ENCODE measurements around the gene IFITM5.
A peak's percentile ranks its signal among the peaks of the same experiment; 100 is the strongest.
"Not testable (repeated sequence)": the region's sequence is repeated elsewhere in the genome, so short reads cannot be mapped to it uniquely, and the experiment has no call there.

The IFITM5 gene

GRCh38 chr11:291281-292210 lies 7.8 kb downstream of the IFITM5 start:
- H3K4me1 ChIP-seq (ENCODE audit: control insufficient read depth, insufficient read depth, low read length) = peaks cover 13% of the 10 kb centered on the region
- peaks cover 37% of the 10 kb centered on the region for H3K36me3 ChIP-seq (ENCODE audit: control insufficient read depth, insufficient read depth, low read length)
- H3K27me3 ChIP-seq (ENCODE audit: control insufficient read depth, insufficient read depth, low read length) = peaks cover 19% of the 10 kb centered on the region
- no peak overlapping the region for H3K27ac ChIP-seq (ENCODE audit: low read depth, low read length)
- no peak overlapping the region for H3K9ac ChIP-seq (ENCODE audit: low read depth, low read length)
- no peaks in the 10 kb centered on the region for H3K9me3 ChIP-seq (ENCODE audit: control insufficient read depth, insufficient read depth, low read length)
- H3K4me3 ChIP-seq (ENCODE audit: low read depth, low read length) = no peak overlapping the region

- H3K36me3 ChIP-seq (ENCODE audit: control insufficient read depth, insufficient read depth, low read length) = peaks cover 37% of the 10 kb centered on the region
- no peak overlapping the region for H3K27ac ChIP-seq (ENCODE audit: low read depth, low read length)
- no peaks in the 10 kb centered on the region for H3K9me3 ChIP-seq (ENCODE audit: control insufficient read depth, insufficient read depth, low read length)
- H3K4me1 ChIP-seq (ENCODE audit: control insufficient read depth, insufficient read depth, low read length) = peaks cover 13% of the 10 kb centered on the region
- H3K4me3 ChIP-seq (ENCODE audit: low read depth, low read length) = no peak overlapping the region
- no peak overlapping the region for H3K9ac ChIP-seq (ENCODE audit: low read depth, low read length)
- H3K27me3 ChIP-seq (ENCODE audit: control insufficient read depth, insufficient read depth, low read length) = peaks cover 25% of the 10 kb centered on the region
Measured at GRCh38 chr11:290621-291231, 8.6 kb downstream of the IFITM5 start.

GRCh38 chr11:289712-290620 lies 9.4 kb downstream of the IFITM5 start:
- Histone ChIP-seq H3K4me3 (ENCODE audit: low read depth, low read length) (peak overlapping the region; percentile 37; the same call in 1 of the 2 replicates), H3K9me3 (ENCODE audit: control insufficient read depth, insufficient read depth, low read length) (no peaks in the 10 kb centered on the region), H3K27me3 (ENCODE audit: control insufficient read depth, insufficient read depth, low read length) (peaks cover 26% of the 10 kb centered on the region), H3K9ac (ENCODE audit: low read depth, low read length) (no peak overlapping the region), H3K36me3 (ENCODE audit: control insufficient read depth, insufficient read depth, low read length) (peaks cover 31% of the 10 kb centered on the region), H3K4me1 (ENCODE audit: control insufficient read depth, insufficient read depth, low read length) (peaks cover 13% of the 10 kb centered on the region), H3K27ac (ENCODE audit: low read depth, low read length) (no peak overlapping the region)

- peaks cover 13% of the 10 kb centered on the region for H3K4me1 ChIP-seq (ENCODE audit: control insufficient read depth, insufficient read depth, low read length)
- H3K27ac ChIP-seq (ENCODE audit: low read depth, low read length) = no peak overlapping the region
- H3K36me3 ChIP-seq (ENCODE audit: control insufficient read depth, insufficient read depth, low read length) = peaks cover 26% of the 10 kb centered on the region
- no peaks in the 10 kb centered on the region for H3K9me3 ChIP-seq (ENCODE audit: control insufficient read depth, insufficient read depth, low read length)
- peak overlapping the region; percentile 37; the same call in 1 of the 2 replicates for H3K4me3 ChIP-seq (ENCODE audit: low read depth, low read length)
- H3K27me3 ChIP-seq (ENCODE audit: control insufficient read depth, insufficient read depth, low read length) = peaks cover 26% of the 10 kb centered on the region
- no peak overlapping the region for H3K9ac ChIP-seq (ENCODE audit: low read depth, low read length)
Measured at GRCh38 chr11:289398-289711, 10.0 kb downstream of the IFITM5 start.

GRCh38 chr11:288478-289397 lies 10.6 kb downstream of the IFITM5 start, which contains the start of gene PGGHG:
TSS of gene PGGHG (plus strand) at chr11:289126. CDS start at chr11:289817, 691 bp downstream.
- Histone ChIP-seq H3K9me3 (ENCODE audit: control insufficient read depth, insufficient read depth, low read length) (no peaks in the 10 kb centered on the region), H3K36me3 (ENCODE audit: control insufficient read depth, insufficient read depth, low read length) (peaks cover 20% of the 10 kb centered on the region), H3K4me3 (ENCODE audit: low read depth, low read length) (peak within 1 kb of the TSS; percentile 49), H3K27me3 (ENCODE audit: control insufficient read depth, insufficient read depth, low read length) (peaks cover 27% of the 10 kb centered on the region), H3K27ac (ENCODE audit: low read depth, low read length) (no peak within 1 kb of the TSS), H3K9ac (ENCODE audit: low read depth, low read length) (no peak within 1 kb of the TSS), H3K4me1 (ENCODE audit: control insufficient read depth, insufficient read depth, low read length) (peaks cover 13% of the 10 kb centered on the region)

- peak overlapping the region; percentile 49 for H3K4me3 ChIP-seq (ENCODE audit: low read depth, low read length)
- no peak overlapping the region for H3K27ac ChIP-seq (ENCODE audit: low read depth, low read length)
- peaks cover 13% of the 10 kb centered on the region for H3K4me1 ChIP-seq (ENCODE audit: control insufficient read depth, insufficient read depth, low read length)
- H3K27me3 ChIP-seq (ENCODE audit: control insufficient read depth, insufficient read depth, low read length) = peaks cover 32% of the 10 kb centered on the region
- H3K9me3 ChIP-seq (ENCODE audit: control insufficient read depth, insufficient read depth, low read length) = no peaks in the 10 kb centered on the region
- H3K9ac ChIP-seq (ENCODE audit: low read depth, low read length) = no peak overlapping the region
- peaks cover 12% of the 10 kb centered on the region for H3K36me3 ChIP-seq (ENCODE audit: control insufficient read depth, insufficient read depth, low read length)
Measured at GRCh38 chr11:287821-288477, 11.4 kb downstream of the IFITM5 start.

- Histone ChIP-seq H3K4me1 (ENCODE audit: control insufficient read depth, insufficient read depth, low read length) (peaks cover 13% of the 10 kb centered on the region), H3K27me3 (ENCODE audit: control insufficient read depth, insufficient read depth, low read length) (peaks cover 40% of the 10 kb centered on the region)
- not testable (repeated sequence) for H3K9me3 ChIP-seq (ENCODE audit: control insufficient read depth, insufficient read depth, low read length); H3K4me3 ChIP-seq (ENCODE audit: low read depth, low read length); H3K36me3 ChIP-seq (ENCODE audit: control insufficient read depth, insufficient read depth, low read length); H3K9ac ChIP-seq (ENCODE audit: low read depth, low read length); H3K27ac ChIP-seq (ENCODE audit: low read depth, low read length)
Measured at GRCh38 chr11:286977-287820, 12.1 kb downstream of the IFITM5 start.

GRCh38 chr11:285894-286220 lies 13.5 kb downstream of the IFITM5 start:
- peaks cover 7% of the 10 kb centered on the region for H3K4me1 ChIP-seq (ENCODE audit: control insufficient read depth, insufficient read depth, low read length)
- H3K9me3 ChIP-seq (ENCODE audit: control insufficient read depth, insufficient read depth, low read length) = no peaks in the 10 kb centered on the region
- H3K4me3 ChIP-seq (ENCODE audit: low read depth, low read length) = no peak overlapping the region
- H3K36me3 ChIP-seq (ENCODE audit: control insufficient read depth, insufficient read depth, low read length) = 0 out of 2 replicates have a peak, but pooled peaks cover 6% of the 10 kb centered on the region
- peaks cover 53% of the 10 kb centered on the region for H3K27me3 ChIP-seq (ENCODE audit: control insufficient read depth, insufficient read depth, low read length)
- H3K9ac ChIP-seq (ENCODE audit: low read depth, low read length) = no peak overlapping the region
- no peak overlapping the region for H3K27ac ChIP-seq (ENCODE audit: low read depth, low read length)
